NCI-H460 (cell line): ENCODE results near the gene CLEC2D. TPM values are rescaled to one million over a fixed set of nuclear protein-coding genes. Genes with fewer than 3 reads are reported as not detected.
A peak's percentile ranks its signal among the peaks of the same experiment; 100 is the strongest.
"Not testable (repeated sequence)": the region's sequence is repeated elsewhere in the genome, so short reads cannot be mapped to it uniquely, and the experiment has no call there.

Experiments
- DNase-seq: peaks from one replicate; pipeline ENCODE4 v3.0.0-alpha.2; 2016; ENCODE audit warnings: low read depth; ENCODE audit errors: extremely low read depth
- polyA plus RNA-seq: library from polyadenylated mRNA; depleted of rRNA; stranded (reverse); fragments of >200 nt; gene quantifications from 2 replicates; pipeline ENCODE4 v1.2.3, GENCODE V29; 2014; cell fraction: nucleus; rRNA removed
- total RNA-seq: library from RNA; depleted of rRNA; stranded (reverse); fragments of >200 nt; shearing (Covaris generic); gene quantifications from 2 replicates; pipeline ENCODE4 v1.2.3, GENCODE V29; 2014; rRNA removed

The CLEC2D gene, protein sequence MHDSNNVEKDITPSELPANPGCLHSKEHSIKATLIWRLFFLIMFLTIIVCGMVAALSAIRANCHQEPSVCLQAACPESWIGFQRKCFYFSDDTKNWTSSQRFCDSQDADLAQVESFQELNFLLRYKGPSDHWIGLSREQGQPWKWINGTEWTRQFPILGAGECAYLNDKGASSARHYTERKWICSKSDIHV
- 0.29 and 1.5 TPM in 2 replicates for total RNA-seq
- polyA plus RNA-seq: 3.7 and 6.6 TPM in 2 replicates

- no peak for DNase-seq
Observed at GRCh38 chr12:9669534-9669933, at the start of gene CLEC2D. Gene CLEC2D, plus strand, starts transcription at chr12:9669713. Its CDS starts 22 bp downstream, at chr12:9669735.

- no peak for DNase-seq
Observed at GRCh38 chr12:9625019-9625418, 44.5 kb upstream of the CLEC2D start.

- DNase-seq: no peak
Observed at GRCh38 chr12:9626291-9626690, 43.2 kb upstream of the CLEC2D start.

- DNase-seq: no peak
Observed at GRCh38 chr12:9626821-9627220, 42.7 kb upstream of the CLEC2D start.

- DNase-seq: no peak
Observed at GRCh38 chr12:9632766-9633165, 36.7 kb upstream of the CLEC2D start.

GRCh38 chr12:9634177-9634803, 35.2 kb upstream of the CLEC2D start:
- DNase-seq: peak; percentile 37

GRCh38 chr12:9634969-9635754, 34.4 kb upstream of the CLEC2D start:
- DNase-seq: no peak

DNA sequence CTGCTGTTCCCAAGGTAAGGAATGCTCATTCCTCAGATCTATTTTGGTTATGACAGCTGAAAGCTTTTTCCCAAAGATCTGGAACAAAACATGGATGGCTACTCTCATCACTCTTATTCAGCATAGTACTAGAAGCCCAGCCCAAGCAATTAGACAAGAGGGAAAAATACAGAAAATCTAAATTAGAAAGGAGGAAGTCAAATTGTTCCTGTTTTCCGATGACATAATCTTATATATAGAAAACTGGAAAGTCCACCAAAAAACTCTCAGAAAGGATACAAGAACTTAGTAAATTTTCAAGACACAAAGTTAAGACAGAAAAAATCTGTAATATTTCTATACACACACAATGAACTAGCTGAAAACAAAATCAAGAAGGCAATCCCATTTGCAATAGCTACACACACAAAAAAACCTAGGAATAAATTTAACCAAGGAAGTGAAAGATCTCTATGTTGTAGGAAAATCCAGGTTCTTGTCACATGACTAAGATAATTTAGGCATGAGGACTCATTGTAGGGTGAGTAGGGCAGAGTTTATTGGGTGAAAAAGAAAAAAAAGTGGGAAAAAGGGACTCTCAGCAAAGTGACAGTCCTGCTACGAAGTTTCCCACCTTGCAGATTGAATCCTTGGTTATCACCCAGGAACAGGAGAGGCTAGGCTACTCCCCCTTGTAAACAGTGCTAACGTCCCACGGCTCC, 33.2 kb upstream of the CLEC2D start:
- DNase-seq: no peak

GRCh38 chr12:9636851-9637206, 32.7 kb upstream of the CLEC2D start:
- DNase-seq: no peak

GRCh38 chr12:9640024-9640423, 29.5 kb upstream of the CLEC2D start:
- DNase-seq: no peak

DNA sequence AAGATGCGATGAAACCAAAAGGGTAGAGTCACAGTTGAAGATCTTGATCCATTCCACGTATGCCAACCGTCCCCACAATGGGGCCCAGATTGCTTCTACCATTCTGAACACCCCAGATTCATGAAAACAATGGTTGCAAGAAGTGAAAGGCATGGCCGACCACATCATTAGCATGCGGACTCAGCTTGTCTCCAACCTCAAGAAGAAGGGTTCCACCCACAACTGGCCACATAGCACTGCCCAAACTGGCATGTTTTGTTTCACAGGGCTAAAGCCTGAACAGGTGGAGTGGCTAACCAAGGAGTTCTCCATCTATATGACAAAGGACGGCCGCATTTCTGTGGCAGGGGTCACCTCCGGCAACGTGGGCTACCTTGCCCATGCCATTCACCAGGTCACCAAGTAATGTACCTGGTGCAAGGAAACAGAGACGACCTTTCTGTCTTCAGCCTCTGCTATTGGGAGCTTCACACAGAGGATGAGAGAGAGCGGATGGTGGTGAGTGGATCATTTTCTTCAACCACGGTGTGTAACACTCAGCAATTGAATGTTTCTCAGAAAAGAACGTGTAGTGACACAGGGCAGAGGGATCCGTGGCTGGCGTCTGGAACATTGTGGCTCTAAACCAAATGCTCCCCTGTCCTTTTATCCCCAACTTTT, 26.8 kb upstream of the CLEC2D start:
- DNase-seq: no peak

GRCh38 chr12:9643266-9643660, 26.2 kb upstream of the CLEC2D start:
- DNase-seq: no peak

DNA sequence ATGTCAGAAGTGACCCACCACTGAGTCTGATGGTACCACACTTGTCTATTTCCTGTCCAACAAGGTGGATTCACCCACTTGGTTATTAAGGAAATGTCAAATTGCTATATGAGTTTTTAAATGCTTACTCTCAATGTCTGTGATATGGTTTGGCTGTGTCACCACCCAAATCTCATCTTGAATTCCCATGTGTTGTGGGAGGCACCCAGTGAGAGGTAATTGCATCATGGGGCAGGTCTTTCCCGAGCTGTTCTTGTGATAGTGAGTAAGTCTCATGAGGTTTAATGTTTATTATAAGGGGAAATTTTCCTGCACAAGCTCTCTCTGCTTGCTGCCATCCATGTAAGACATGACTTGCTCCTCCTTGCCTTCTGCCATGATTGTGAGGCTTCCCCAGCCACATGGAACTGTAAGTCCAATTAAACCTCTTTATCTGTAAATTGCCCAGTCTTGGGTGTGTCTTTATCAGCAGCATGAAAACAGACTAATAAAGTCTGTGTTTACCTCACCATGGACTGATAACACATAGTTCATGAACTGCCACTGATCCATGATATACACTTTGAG, 24.4 kb upstream of the CLEC2D start:
- not testable (repeated sequence) for DNase-seq

- no peak for DNase-seq
Observed at GRCh38 chr12:9646794-9647781, 22.4 kb upstream of the CLEC2D start.

DNA sequence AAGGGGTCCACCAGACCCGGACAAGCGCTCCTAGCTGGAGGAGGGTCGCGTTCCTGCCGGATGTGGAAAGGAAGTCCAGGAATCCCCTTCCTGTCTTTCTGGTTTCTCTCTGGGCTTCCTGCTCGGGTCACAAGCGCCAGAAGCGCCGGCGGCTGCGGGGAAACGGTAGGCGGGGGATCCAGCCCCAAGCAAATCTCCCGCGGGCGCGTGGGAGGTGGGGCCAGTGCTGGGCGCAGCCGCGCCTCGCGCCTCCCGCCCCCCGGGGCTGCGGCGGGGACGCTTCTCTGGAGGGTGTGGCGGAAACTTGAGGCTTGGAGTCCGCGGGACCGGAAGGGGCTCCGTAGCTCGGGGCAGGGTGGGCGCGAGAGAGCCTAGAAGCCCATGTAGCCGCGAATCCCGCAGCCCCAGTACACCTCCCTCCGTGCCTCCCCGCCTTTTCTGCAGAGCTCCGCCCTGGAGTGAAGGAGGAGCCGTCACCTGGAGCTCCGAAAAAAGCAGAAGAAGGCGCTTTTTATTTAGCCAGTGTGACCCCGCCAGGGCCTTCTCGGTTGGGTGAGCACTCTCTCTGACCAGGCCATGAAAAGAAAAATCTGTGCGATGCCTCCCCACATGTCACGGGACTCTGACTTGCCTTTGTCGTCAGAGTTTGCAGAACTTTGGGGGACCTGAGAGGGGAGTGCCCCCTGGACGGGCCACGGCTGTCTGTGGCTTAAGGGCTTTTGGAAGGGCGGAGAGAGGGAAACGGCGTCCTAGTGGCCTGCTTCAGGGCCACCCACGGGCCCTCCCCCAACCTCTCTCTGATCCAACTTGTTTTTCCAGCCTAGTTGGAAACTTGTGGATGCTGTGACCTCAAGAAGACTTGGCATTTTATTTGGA, 21.4 kb upstream of the CLEC2D start:
- peak; percentile 30 for DNase-seq

DNA sequence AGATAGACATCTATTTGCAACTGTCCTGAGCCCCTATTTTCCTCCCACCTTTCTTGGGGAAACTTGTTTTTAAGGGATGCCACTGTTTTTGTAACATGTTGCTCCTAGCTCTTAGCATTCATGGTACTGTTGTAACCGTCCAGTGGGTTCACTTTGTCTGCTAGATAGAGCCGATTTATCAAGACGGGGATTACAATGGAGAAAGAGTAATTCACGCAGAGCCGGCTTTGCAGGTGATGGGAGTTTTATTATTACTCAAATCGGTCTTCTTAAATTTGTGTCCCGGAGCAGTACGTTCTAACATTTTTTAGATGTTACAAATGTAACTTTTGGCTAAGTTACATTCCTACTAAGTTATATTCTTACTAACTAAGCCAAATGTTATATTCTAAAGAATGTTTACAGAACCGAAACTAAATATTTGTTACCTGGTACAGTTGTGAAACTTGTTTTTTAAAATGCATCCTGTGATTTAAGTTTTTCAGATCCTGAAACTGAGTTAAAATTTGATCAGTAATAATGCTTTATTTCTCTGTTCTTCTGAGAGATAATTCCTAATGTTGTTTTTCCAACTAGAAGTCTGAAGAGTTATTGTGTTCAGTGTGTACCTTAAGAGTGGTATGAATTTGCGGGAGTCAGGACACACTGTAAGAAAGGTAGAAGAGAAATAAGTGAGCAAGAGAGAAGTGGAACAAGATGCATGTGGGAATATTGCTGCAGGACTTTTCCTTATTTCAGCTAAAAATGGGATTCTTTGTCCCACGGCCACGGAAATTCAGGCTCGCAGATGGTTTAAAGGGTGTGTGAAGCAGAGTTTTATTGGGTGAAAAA, 20.6 kb upstream of the CLEC2D start:
- no peak for DNase-seq

- DNase-seq: no peak
Observed at GRCh38 chr12:9649532-9649940, 20.0 kb upstream of the CLEC2D start.
